ENCODE data around the gene MAD1L1.

MAD1L1 gene

GRCh38 chr7:2154121-2154520 lies 78.6 kb downstream of the MAD1L1 start:
- CTCF ChIA-PET = no interaction called here
- Mint-ChIP-seq H3K27me3 (no peaks in the 10 kb centered on the region), H3K9me3 (no peaks in the 10 kb centered on the region), H3K27ac (no peak overlapping the region), H3K36me3 (no peaks in the 10 kb centered on the region), H3K4me1 (peaks cover 3% of the 10 kb centered on the region), H3K4me3 (no peak overlapping the region)
- no peak for DNase-seq

- no peak overlapping the region for H3K27ac Mint-ChIP-seq
- DNase-seq = no peak
- H3K4me1 Mint-ChIP-seq = peaks cover 3% of the 10 kb centered on the region
- H3K36me3 Mint-ChIP-seq = no peaks in the 10 kb centered on the region
- no peaks in the 10 kb centered on the region for H3K9me3 Mint-ChIP-seq
- no peak overlapping the region for H3K4me3 Mint-ChIP-seq
- CTCF ChIA-PET = interaction anchor here (1.2 kb wide), 1 partner anchor 269 kb away, joined by 3 read pairs; no protein-coding TSS in a partner anchor
- H3K27me3 Mint-ChIP-seq = no peaks in the 10 kb centered on the region
These were observed 80.1 kb downstream of the MAD1L1 start for GRCh38 chr7:2152646-2153045.

- no peak for DNase-seq
- Mint-ChIP-seq H3K9me3 (no peaks in the 10 kb centered on the region), H3K4me3 (no peak overlapping the region), H3K4me1 (peaks cover 3% of the 10 kb centered on the region), H3K36me3 (no peaks in the 10 kb centered on the region), H3K27ac (no peak overlapping the region), H3K27me3 (no peaks in the 10 kb centered on the region)
- CTCF ChIA-PET = no interaction called here
These were observed 80.7 kb downstream of the MAD1L1 start for GRCh38 chr7:2151801-2152612.

GRCh38 chr7:2151237-2151636 lies 81.5 kb downstream of the MAD1L1 start:
- Mint-ChIP-seq H3K4me3 (no peak overlapping the region), H3K27ac (no peak overlapping the region), H3K27me3 (no peaks in the 10 kb centered on the region), H3K36me3 (no peaks in the 10 kb centered on the region), H3K9me3 (no peaks in the 10 kb centered on the region), H3K4me1 (peaks cover 3% of the 10 kb centered on the region)
- CTCF ChIA-PET = no interaction called here
- no peak for DNase-seq

- Mint-ChIP-seq H3K9me3 (no peaks in the 10 kb centered on the region), H3K36me3 (no peaks in the 10 kb centered on the region), H3K4me1 (peaks cover 3% of the 10 kb centered on the region), H3K27ac (no peak overlapping the region), H3K27me3 (no peaks in the 10 kb centered on the region), H3K4me3 (no peak overlapping the region)
- DNase-seq = no peak
- CTCF ChIA-PET = interaction anchor here (0.6 kb wide), 1 partner anchor 922 kb away, joined by 3 read pairs; no protein-coding TSS in a partner anchor
These were observed 82.3 kb downstream of the MAD1L1 start for GRCh38 chr7:2150445-2150815.

- H3K27me3 Mint-ChIP-seq = no peaks in the 10 kb centered on the region
- H3K27ac Mint-ChIP-seq = no peak overlapping the region
- CTCF ChIA-PET = no interaction called here
- no peaks in the 10 kb centered on the region for H3K36me3 Mint-ChIP-seq
- DNase-seq = no peak
- no peaks in the 10 kb centered on the region for H3K4me1 Mint-ChIP-seq
- no peaks in the 10 kb centered on the region for H3K9me3 Mint-ChIP-seq
- no peak overlapping the region for H3K4me3 Mint-ChIP-seq
These were observed 82.9 kb downstream of the MAD1L1 start for GRCh38 chr7:2149672-2150444.

GRCh38 chr7:2148814-2149213 lies 83.9 kb downstream of the MAD1L1 start:
- Mint-ChIP-seq H3K27me3 (no peaks in the 10 kb centered on the region), H3K9me3 (no peaks in the 10 kb centered on the region), H3K27ac (no peak overlapping the region), H3K36me3 (peaks cover 2% of the 10 kb centered on the region), H3K4me3 (no peak overlapping the region), H3K4me1 (no peaks in the 10 kb centered on the region)
- no peak for DNase-seq
- CTCF ChIA-PET = no interaction called here

- H3K27me3 Mint-ChIP-seq = no peaks in the 10 kb centered on the region
These were observed 84.6 kb downstream of the MAD1L1 start for GRCh38 chr7:2148189-2148588.

GRCh38 chr7:2146676-2147472 lies 85.9 kb downstream of the MAD1L1 start:
- peaks cover 2% of the 10 kb centered on the region for H3K36me3 Mint-ChIP-seq
- no peaks in the 10 kb centered on the region for H3K4me1 Mint-ChIP-seq
- H3K9me3 Mint-ChIP-seq = no peaks in the 10 kb centered on the region
- H3K4me3 Mint-ChIP-seq = no peak overlapping the region
- CTCF ChIA-PET = interaction anchor here (1.7 kb wide), 1 partner anchor 11 kb away, joined by 6 read pairs; no protein-coding TSS in a partner anchor
- no peak overlapping the region for H3K27ac Mint-ChIP-seq
- DNase-seq = no peak
- no peaks in the 10 kb centered on the region for H3K27me3 Mint-ChIP-seq

More at GRCh38 chr7:2148189-2148588, 84.6 kb downstream of the MAD1L1 start:
- Mint-ChIP-seq H3K36me3 (peaks cover 2% of the 10 kb centered on the region), H3K9me3 (no peaks in the 10 kb centered on the region), H3K27ac (no peak overlapping the region), H3K4me1 (no peaks in the 10 kb centered on the region), H3K4me3 (no peak overlapping the region)
- no peak for DNase-seq
- CTCF ChIA-PET = no interaction called here

- Mint-ChIP-seq H3K27me3 (no peaks in the 10 kb centered on the region), H3K36me3 (peaks cover 2% of the 10 kb centered on the region), H3K9me3 (no peaks in the 10 kb centered on the region), H3K27ac (no peak overlapping the region), H3K4me3 (no peak overlapping the region), H3K4me1 (no peaks in the 10 kb centered on the region)
- CTCF ChIA-PET = interaction anchor here (1.1 to 1.7 kb wide), 2 partner anchors 12 to 58 kb away, joined by 3 to 6 read pairs; no protein-coding TSS in a partner anchor
- no peak for DNase-seq
These were observed 86.7 kb downstream of the MAD1L1 start for GRCh38 chr7:2145835-2146580.

GRCh38 chr7:2144926-2145325 lies 87.8 kb downstream of the MAD1L1 start:
- Mint-ChIP-seq H3K4me1 (no peaks in the 10 kb centered on the region), H3K4me3 (no peak overlapping the region), H3K27me3 (no peaks in the 10 kb centered on the region), H3K9me3 (no peaks in the 10 kb centered on the region), H3K27ac (no peak overlapping the region), H3K36me3 (peaks cover 2% of the 10 kb centered on the region)
- DNase-seq = no peak
- CTCF ChIA-PET = interaction anchor here (1.1 to 1.7 kb wide), 2 partner anchors 13 to 57 kb away, joined by 3 to 6 read pairs; no protein-coding TSS in a partner anchor

GRCh38 chr7:2143981-2144595 lies 88.7 kb downstream of the MAD1L1 start:
- Mint-ChIP-seq H3K9me3 (no peaks in the 10 kb centered on the region), H3K4me1 (no peaks in the 10 kb centered on the region), H3K27me3 (no peaks in the 10 kb centered on the region), H3K36me3 (peaks cover 2% of the 10 kb centered on the region), H3K27ac (no peak overlapping the region), H3K4me3 (no peak overlapping the region)
- CTCF ChIA-PET = no interaction called here
- no peak for DNase-seq

- H3K36me3 Mint-ChIP-seq = peaks cover 2% of the 10 kb centered on the region
- H3K4me3 Mint-ChIP-seq = no peak overlapping the region
- H3K27me3 Mint-ChIP-seq = no peaks in the 10 kb centered on the region
- CTCF ChIA-PET = no interaction called here
- no peak for DNase-seq
- H3K4me1 Mint-ChIP-seq = peaks cover 4% of the 10 kb centered on the region
- no peaks in the 10 kb centered on the region for H3K9me3 Mint-ChIP-seq
- no peak overlapping the region for H3K27ac Mint-ChIP-seq
These were observed 89.3 kb downstream of the MAD1L1 start for GRCh38 chr7:2143450-2143849.
